Measurements from ENCODE around the gene DNAH6.
"Not testable (repeated sequence)": the region's sequence is repeated elsewhere in the genome, so short reads cannot be mapped to it uniquely, and the experiment has no call there.

Gene DNAH6

DNA sequence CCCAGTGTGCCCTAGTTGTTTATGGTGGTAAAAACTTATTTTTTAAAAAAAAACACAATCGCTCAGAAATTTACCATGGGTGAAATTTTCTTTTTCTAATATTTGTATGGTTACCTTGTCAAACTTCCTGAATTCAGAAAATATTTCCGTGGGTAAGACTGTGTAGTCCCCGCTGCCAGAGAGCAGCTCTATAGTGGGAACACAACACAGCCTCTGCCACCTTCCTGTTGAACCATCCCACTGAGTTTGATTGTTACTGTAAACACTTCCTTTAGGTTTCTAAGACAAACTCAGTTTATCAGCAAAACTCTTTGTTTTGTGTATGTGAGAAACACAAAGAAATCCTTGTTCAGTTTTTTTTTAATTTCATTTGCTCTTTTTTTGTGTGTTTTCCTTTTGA is 17.9 kb downstream of the DNAH6 start:
- no peak overlapping the region for H3K4me3 ChIP-seq (ENCODE audit: low read length)
- DNase-seq (ENCODE audit: low read depth) = no peak
- TF ChIP-seq, protein P1, sequence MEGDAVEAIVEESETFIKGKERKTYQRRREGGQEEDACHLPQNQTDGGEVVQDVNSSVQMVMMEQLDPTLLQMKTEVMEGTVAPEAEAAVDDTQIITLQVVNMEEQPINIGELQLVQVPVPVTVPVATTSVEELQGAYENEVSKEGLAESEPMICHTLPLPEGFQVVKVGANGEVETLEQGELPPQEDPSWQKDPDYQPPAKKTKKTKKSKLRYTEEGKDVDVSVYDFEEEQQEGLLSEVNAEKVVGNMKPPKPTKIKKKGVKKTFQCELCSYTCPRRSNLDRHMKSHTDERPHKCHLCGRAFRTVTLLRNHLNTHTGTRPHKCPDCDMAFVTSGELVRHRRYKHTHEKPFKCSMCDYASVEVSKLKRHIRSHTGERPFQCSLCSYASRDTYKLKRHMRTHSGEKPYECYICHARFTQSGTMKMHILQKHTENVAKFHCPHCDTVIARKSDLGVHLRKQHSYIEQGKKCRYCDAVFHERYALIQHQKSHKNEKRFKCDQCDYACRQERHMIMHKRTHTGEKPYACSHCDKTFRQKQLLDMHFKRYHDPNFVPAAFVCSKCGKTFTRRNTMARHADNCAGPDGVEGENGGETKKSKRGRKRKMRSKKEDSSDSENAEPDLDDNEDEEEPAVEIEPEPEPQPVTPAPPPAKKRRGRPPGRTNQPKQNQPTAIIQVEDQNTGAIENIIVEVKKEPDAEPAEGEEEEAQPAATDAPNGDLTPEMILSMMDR (conservative IDR thresholded peaks at IDR 0.05; ENCODE audit: low read length) = no peak

DNA sequence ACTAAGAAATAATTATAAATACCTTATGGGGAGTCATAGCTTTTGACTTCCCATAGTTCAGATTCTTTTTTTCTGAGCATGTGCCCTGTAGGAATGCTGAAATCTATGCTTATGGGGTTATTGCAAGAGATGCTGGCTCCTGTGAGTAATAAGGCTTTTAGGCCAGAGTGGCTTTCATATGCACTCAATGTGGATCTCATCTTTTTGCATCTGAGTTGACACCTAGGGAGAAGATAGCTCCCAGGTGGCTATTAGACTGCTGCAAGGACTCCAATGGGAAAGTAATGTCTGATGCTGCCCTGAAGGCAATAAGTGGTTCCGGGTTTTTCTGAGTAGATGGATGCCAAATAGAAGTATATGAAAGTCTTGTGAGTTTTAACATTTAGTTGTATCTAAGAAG is 21.0 kb downstream of the DNAH6 start:
- TF ChIP-seq, protein P1 (conservative IDR thresholded peaks at IDR 0.05; ENCODE audit: low read length) = no peak
- DNase-seq (ENCODE audit: low read depth) = peak; percentile 17
- H3K4me3 ChIP-seq (ENCODE audit: low read length) = no peak overlapping the region

DNA sequence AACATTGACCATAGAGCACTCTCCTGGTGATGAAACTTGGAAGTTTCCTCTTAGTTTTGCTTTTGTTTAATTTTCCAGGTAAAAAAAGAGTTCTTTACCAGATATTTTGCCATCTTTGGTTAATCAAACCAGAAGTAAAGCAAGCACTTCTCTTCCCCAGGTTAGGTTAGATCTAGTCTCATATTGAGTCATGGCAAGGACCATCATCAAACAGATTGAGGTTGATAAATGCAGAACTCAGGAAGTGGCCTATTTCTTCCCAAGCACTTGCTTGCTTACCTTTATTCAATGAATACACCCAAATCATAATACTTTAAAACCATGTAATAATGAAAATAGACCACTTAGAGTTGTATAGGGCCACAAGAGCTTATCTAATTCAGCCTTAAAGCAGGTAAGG is 23.4 kb downstream of the DNAH6 start:
- H3K4me3 ChIP-seq (ENCODE audit: low read length) = no peak overlapping the region
- TF ChIP-seq, protein P1 (conservative IDR thresholded peaks at IDR 0.05; ENCODE audit: low read length) = no peak
- no peak for DNase-seq (ENCODE audit: low read depth)

DNA sequence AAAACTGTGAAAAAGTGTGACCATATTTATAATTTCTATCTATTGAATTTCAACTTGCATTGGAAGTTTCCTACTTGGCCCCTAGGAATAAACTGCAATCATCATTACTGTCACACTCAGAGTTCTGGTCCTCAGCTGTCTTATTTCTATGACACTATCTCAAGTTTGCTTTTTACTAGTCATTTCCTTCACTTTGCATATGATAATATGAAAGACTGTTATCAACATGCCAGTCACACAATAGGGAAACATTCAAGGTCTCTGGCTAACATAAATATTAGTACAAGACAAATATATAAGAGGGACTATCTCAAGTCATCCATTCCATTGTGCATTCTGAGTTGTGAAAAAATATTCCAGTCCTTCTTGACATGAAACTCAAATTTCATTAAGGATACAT is 28.7 kb downstream of the DNAH6 start:
- TF ChIP-seq, protein P1 (conservative IDR thresholded peaks at IDR 0.05; ENCODE audit: low read length) = no peak
- no peak overlapping the region for H3K4me3 ChIP-seq (ENCODE audit: low read length)
- no peak for DNase-seq (ENCODE audit: low read depth)

DNA sequence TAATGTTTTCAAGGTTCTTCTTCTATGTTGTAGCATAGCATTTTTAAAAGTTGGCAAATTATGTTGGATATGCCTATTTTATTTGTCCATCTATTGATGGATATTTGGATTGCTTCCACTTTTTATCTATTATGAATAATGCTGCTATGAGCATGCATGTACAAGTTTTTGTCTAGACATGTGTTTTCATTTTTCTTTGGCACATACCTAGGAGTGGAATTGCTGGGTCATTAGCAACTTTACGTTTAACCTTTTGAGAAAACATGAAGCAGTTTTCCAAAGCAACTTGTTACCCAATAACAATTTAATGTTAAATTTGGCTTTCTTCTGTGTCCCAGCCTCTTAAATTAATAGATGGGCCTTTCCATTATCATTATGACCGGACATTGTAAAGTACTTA is 30.3 kb downstream of the DNAH6 start:
- no peak overlapping the region for H3K4me3 ChIP-seq (ENCODE audit: low read length)
- DNase-seq (ENCODE audit: low read depth) = no peak
- TF ChIP-seq, protein P1 (conservative IDR thresholded peaks at IDR 0.05; ENCODE audit: low read length) = no peak

DNA sequence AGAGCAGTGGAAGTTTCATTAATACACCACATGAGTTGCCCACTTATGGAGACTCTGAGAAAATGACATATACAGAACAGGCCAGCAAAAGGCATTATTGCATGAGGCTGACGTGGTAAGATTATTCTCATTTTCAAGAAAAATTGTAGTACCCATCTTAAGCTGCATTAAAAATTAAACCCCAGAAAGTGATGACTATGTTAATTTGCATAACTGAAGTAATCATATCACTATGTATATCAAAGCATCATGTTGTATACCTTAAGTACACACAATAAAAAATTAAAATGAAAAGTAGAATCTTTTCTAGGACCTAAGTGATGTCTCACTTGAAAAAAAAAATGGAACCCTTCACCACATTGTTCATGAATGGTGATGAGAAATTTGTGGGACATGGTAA is 32.0 kb downstream of the DNAH6 start:
- TF ChIP-seq, protein P1 (conservative IDR thresholded peaks at IDR 0.05; ENCODE audit: low read length) = no peak
- no peak overlapping the region for H3K4me3 ChIP-seq (ENCODE audit: low read length)
- DNase-seq (ENCODE audit: low read depth) = no peak

DNA sequence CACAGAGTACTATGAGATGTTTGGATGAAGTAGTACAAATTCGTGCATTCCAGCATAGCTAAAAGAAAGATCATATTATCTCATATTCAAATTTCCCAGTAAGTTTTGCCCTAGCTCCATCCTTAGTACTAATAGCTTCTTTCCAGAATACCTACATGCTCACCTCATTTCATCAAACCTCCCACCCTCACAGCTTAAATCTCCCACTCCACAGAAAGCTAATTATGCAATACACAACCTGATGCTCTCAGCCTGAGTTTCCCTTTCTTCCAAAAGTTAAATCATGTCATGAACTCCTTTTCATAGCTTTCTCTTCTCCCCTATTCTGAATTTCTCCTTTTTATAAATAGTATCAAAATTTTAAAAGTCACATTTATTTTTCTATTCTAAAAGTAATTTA is 34.6 kb downstream of the DNAH6 start:
- TF ChIP-seq, protein P1 (conservative IDR thresholded peaks at IDR 0.05; ENCODE audit: low read length) = no peak

DNA sequence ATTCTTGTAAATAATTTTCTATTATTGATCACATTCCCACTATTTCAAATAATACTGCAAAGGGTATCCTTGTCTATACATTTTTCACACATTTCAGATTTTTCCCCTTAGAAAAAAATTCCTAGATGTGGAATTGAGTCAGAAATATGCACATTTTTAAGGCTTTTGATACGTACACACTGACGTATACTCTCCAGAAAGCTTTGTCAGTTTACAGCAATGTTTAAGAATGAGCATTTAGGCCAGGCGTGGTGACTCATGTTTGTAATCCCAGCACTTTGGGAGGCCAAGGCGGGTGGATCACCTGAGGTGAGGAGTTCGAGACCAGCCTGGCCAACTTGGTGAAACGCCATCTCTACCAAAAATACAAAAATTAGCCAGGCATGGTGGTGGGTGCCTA is 35.2 kb downstream of the DNAH6 start:
- DNase-seq (ENCODE audit: low read depth); H3K4me3 ChIP-seq (ENCODE audit: low read length): not testable (repeated sequence)

More for the DNA sequence above, 34.6 kb downstream of the DNAH6 start:
- no peak for DNase-seq (ENCODE audit: low read depth)
- H3K4me3 ChIP-seq (ENCODE audit: low read length) = no peak overlapping the region
